GM23248 (cell line): ENCODE measurements around the gene NLRP9.

ENCODE experiments used
- EZH2 ChIP-seq: fragments of 200-600 bp; sonication (generic); IDR thresholded peaks from 2 replicates; pipeline ENCODE4 v1.6.1; 2018; ENCODE audit warnings: antibody characterized with exemption, mild to moderate bottlenecking; ENCODE audit not compliant: insufficient read depth, poor library complexity, severe bottlenecking
- EZH2phosphoT487 ChIP-seq: fragments of 200-600 bp; sonication (generic); IDR thresholded peaks from 2 replicates; pipeline ENCODE4 v1.6.1; 2018; ENCODE audit warnings: antibody characterized with exemption, moderate library complexity, mild to moderate bottlenecking, low read depth; ENCODE audit not compliant: insufficient read depth

GRCh38 chr19:55658846-55659459 lies 79.2 kb downstream of the NLRP9 start:
- TF ChIP-seq EZH2 (no peak), EZH2phosphoT487 (no peak)
